DOHH2 (cell line): ENCODE data around the gene PLA2G6.
"Not testable (repeated sequence)": the region's sequence is repeated elsewhere in the genome, so short reads cannot be mapped to it uniquely, and the experiment has no call there.

ENCODE experiments used
- EZH2phosphoT487 ChIP-seq: fragments of 200-600 bp; sonication (generic); IDR thresholded peaks from 2 replicates; pipeline ENCODE4 v1.6.1; 2017; ENCODE audit warnings: borderline replicate concordance, mild to moderate bottlenecking, antibody characterized with exemption, low read length, moderate library complexity, mixed read lengths
- TF ChIP-seq, protein P1 (sequence below): fragments of 200-600 bp; sonication (generic); IDR thresholded peaks from one replicate; pipeline ENCODE4 v1.5.1; 2014; ENCODE audit warnings: antibody characterized with exemption, mild to moderate bottlenecking, low read depth, low read length; ENCODE audit not compliant: poor library complexity, severe bottlenecking

GRCh38 chr22:38178605-38178937, 3.1 kb downstream of the PLA2G6 start:
- TF ChIP-seq, protein P1, sequence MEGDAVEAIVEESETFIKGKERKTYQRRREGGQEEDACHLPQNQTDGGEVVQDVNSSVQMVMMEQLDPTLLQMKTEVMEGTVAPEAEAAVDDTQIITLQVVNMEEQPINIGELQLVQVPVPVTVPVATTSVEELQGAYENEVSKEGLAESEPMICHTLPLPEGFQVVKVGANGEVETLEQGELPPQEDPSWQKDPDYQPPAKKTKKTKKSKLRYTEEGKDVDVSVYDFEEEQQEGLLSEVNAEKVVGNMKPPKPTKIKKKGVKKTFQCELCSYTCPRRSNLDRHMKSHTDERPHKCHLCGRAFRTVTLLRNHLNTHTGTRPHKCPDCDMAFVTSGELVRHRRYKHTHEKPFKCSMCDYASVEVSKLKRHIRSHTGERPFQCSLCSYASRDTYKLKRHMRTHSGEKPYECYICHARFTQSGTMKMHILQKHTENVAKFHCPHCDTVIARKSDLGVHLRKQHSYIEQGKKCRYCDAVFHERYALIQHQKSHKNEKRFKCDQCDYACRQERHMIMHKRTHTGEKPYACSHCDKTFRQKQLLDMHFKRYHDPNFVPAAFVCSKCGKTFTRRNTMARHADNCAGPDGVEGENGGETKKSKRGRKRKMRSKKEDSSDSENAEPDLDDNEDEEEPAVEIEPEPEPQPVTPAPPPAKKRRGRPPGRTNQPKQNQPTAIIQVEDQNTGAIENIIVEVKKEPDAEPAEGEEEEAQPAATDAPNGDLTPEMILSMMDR: not testable (repeated sequence)
- TF ChIP-seq EZH2phosphoT487: not testable (repeated sequence)
